Fibroblast of villous mesenchyme (primary cell): Measurements from ENCODE around the gene KHDC3L. TPM values are rescaled to one million over a fixed set of nuclear protein-coding genes. Genes with fewer than 3 reads are reported as not detected.
A peak's percentile ranks its signal among the peaks of the same experiment; 100 is the strongest.

Experiments
- DNase-seq: peaks from one replicate; pipeline ENCODE4 v3.0.0-alpha.2; 2010; ENCODE audit warnings: low read depth
- H3K4me3 ChIP-seq: 2 replicates; pipeline ENCODE4 v1.5.1; 2011; ENCODE audit warnings: low read depth, mild to moderate bottlenecking, low read length
- CTCF ChIP-seq: IDR thresholded peaks from 2 replicates; pipeline ENCODE4 v1.5.1; 2012; ENCODE audit warnings: low read depth, mild to moderate bottlenecking, low read length; ENCODE audit not compliant: insufficient read depth
- small RNA-seq: library from RNA; depleted of rRNA; stranded (forward); fragments of <200 nt; gene quantifications from one replicate; pipeline ENCODE3, GENCODE V24; 2012
- total RNA-seq: library from RNA; depleted of rRNA; stranded (reverse); fragments of >200 nt; gene quantifications from 2 replicates; pipeline ENCODE4 v1.2.3, GENCODE V29; 2012

KHDC3L gene
- total RNA-seq, 1 donor, result not detected

GRCh38 chr6:73394577-73395354, 32.3 kb downstream of the KHDC3L start, which contains the start of gene DDX43:
DDX43 (plus strand) TSS chr6:73394828; CDS start chr6:73394906, 78 bp downstream.
- no peak for TF ChIP-seq CTCF
- DNase-seq, result peak; percentile 97
- peak within 1 kb of the TSS; percentile 69 for H3K4me3 ChIP-seq

DNA sequence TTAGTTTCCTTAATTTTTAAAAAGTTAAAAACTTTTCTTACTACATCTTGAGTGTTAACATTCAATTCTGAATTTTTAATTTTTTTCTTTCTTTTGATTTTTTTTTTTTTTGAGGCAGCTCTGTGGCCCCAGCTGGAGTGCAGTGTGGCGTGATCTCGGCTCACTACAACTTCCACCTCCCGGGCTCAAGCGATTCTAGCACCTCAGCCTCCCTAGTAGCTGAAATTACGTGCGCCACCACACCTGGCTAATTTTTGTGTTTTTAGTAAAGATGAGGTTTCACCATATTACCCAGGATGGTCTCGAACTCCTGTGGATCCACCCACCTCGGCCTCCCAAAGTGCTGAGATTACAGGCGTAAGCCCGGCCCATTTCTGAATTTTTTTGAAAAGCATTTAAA, 33.4 kb downstream of the KHDC3L start:
- no peak for TF ChIP-seq CTCF
- H3K4me3 ChIP-seq, result peak overlapping the region; percentile 69
- no peak for DNase-seq

- TF ChIP-seq CTCF, result no peak
- H3K4me3 ChIP-seq, result no peak overlapping the region
- DNase-seq, result no peak
Measured at GRCh38 chr6:73400656-73401055, 38.2 kb downstream of the KHDC3L start.

DNA sequence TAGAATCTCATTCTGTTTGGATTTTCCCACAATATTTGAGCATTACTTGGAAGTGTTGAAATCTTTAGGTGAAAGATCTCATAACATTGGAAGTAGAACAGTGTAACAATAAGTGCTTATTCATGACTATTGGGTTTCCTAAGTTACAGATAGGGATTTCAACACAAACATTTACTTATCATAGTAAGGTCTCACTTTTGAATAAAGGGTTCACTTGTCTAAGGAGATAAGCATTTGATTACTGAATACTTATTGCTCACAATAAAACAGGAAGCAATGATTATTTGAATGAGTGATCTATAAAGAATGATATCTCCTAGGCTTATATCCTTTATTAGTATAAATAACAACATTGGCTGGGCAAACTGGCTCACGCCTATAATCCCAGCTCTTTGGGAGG, 46.9 kb downstream of the KHDC3L start:
- no peak overlapping the region for H3K4me3 ChIP-seq
- TF ChIP-seq CTCF, result no peak
- no peak for DNase-seq

- TF ChIP-seq CTCF, result no peak
- no peak for DNase-seq
Measured at GRCh38 chr6:73413102-73413501, 50.6 kb downstream of the KHDC3L start.

More at GRCh38 chr6:73413102-73413501, 50.6 kb downstream of the KHDC3L start:
- H3K4me3 ChIP-seq, result no peak overlapping the region

Small RNA genes within 50 kb of the gene (small RNA-seq; reads per million reads assigned to genes)
- gene RPL39P3, result 0.38 reads per million

Other genes with a start within 250 kb of the KHDC3L start
- gene KHDC1L, start 137.2 kb upstream of the KHDC3L start, total RNA-seq, result 0.43 TPM in 1 of 2 replicates, not detected in the other
- 2.6 and 3.9 TPM in 2 replicates for gene KHDC1, start 99.5 kb upstream of the KHDC3L start, total RNA-seq
- gene DPPA5, start 8.4 kb upstream of the KHDC3L start, total RNA-seq, result not detected in 2 replicates
- under 0.01 and 0.32 TPM in 2 replicates for gene OOEP, start 7.2 kb downstream of the KHDC3L start, total RNA-seq
- gene DDX43, start 32.2 kb downstream of the KHDC3L start, total RNA-seq, result 0.86 and 3.5 TPM in 2 replicates
- gene CGAS, start 89.6 kb downstream of the KHDC3L start, total RNA-seq, result 6.9 and 8.7 TPM in 2 replicates
- 42.8 and 59.2 TPM in 2 replicates for gene MTO1, start 99.1 kb downstream of the KHDC3L start, total RNA-seq
- gene EEF1A1, start 158.4 kb downstream of the KHDC3L start, total RNA-seq, result 14,096 and 18,582 TPM in 2 replicates